ENCODE data around the gene POLR3B. TPM values are rescaled to one million over a fixed set of nuclear protein-coding genes. Genes with fewer than 3 reads are reported as not detected.

Gene POLR3B
- total RNA-seq, 1 donor from 2014 or later = 11.8 TPM

- H3K4me1 Mint-ChIP-seq (ENCODE audit: low read depth) = no peaks in the 10 kb centered on the region
- no peak for TF ChIP-seq CTCF (IDR thresholded peaks at IDR 0.05; ENCODE audit: unreplicated experiment)
- DNase-seq (ENCODE audit: low spot score, unreplicated experiment) = no peak
- H3K36me3 Mint-ChIP-seq (ENCODE audit: insufficient read depth) = peaks cover 26% of the 10 kb centered on the region
- H3K27ac Mint-ChIP-seq = no peak overlapping the region
- peaks cover 7% of the 10 kb centered on the region for H3K9me3 Mint-ChIP-seq (ENCODE audit: low read depth)
- no peaks in the 10 kb centered on the region for H3K27me3 Mint-ChIP-seq
- no peak overlapping the region for H3K4me3 Mint-ChIP-seq (ENCODE audit: low read depth)
Observed at GRCh38 chr12:106392759-106393158, 35.2 kb downstream of the POLR3B start.

- no peaks in the 10 kb centered on the region for H3K27me3 Mint-ChIP-seq
Observed at GRCh38 chr12:106409878-106410277, 52.3 kb downstream of the POLR3B start.

GRCh38 chr12:106412563-106412962 is 55.0 kb downstream of the POLR3B start:
- no peak overlapping the region for H3K27ac Mint-ChIP-seq
- H3K9me3 Mint-ChIP-seq (ENCODE audit: low read depth) = no peaks in the 10 kb centered on the region
- TF ChIP-seq CTCF (IDR thresholded peaks at IDR 0.05; ENCODE audit: unreplicated experiment) = no peak
- H3K36me3 Mint-ChIP-seq (ENCODE audit: insufficient read depth) = peaks cover 13% of the 10 kb centered on the region
- no peaks in the 10 kb centered on the region for H3K27me3 Mint-ChIP-seq
- H3K4me1 Mint-ChIP-seq (ENCODE audit: low read depth) = peaks cover 7% of the 10 kb centered on the region
- no peak for DNase-seq (ENCODE audit: low spot score, unreplicated experiment)
- H3K4me3 Mint-ChIP-seq (ENCODE audit: low read depth) = no peak overlapping the region

More at GRCh38 chr12:106409878-106410277, 52.3 kb downstream of the POLR3B start:
- Mint-ChIP-seq H3K36me3 (ENCODE audit: insufficient read depth) (peaks cover 9% of the 10 kb centered on the region), H3K9me3 (ENCODE audit: low read depth) (no peaks in the 10 kb centered on the region), H3K4me1 (ENCODE audit: low read depth) (peaks cover 7% of the 10 kb centered on the region), H3K27ac (no peak overlapping the region), H3K4me3 (ENCODE audit: low read depth) (no peak overlapping the region)
- TF ChIP-seq CTCF (IDR thresholded peaks at IDR 0.05; ENCODE audit: unreplicated experiment) = no peak
- DNase-seq (ENCODE audit: low spot score, unreplicated experiment) = no peak

- H3K9me3 Mint-ChIP-seq (ENCODE audit: low read depth) = no peaks in the 10 kb centered on the region
- no peak for DNase-seq (ENCODE audit: low spot score, unreplicated experiment)
- TF ChIP-seq CTCF (IDR thresholded peaks at IDR 0.05; ENCODE audit: unreplicated experiment) = no peak
- H3K36me3 Mint-ChIP-seq (ENCODE audit: insufficient read depth) = peaks cover 11% of the 10 kb centered on the region
- peaks cover 5% of the 10 kb centered on the region for H3K4me1 Mint-ChIP-seq (ENCODE audit: low read depth)
- H3K27me3 Mint-ChIP-seq = no peaks in the 10 kb centered on the region
- no peak overlapping the region for H3K27ac Mint-ChIP-seq
- no peak overlapping the region for H3K4me3 Mint-ChIP-seq (ENCODE audit: low read depth)
Observed at GRCh38 chr12:106415134-106415533, 57.6 kb downstream of the POLR3B start.

- Mint-ChIP-seq H3K4me1 (ENCODE audit: low read depth) (peaks cover 5% of the 10 kb centered on the region), H3K4me3 (ENCODE audit: low read depth) (no peak overlapping the region), H3K27ac (no peak overlapping the region), H3K27me3 (no peaks in the 10 kb centered on the region), H3K9me3 (ENCODE audit: low read depth) (no peaks in the 10 kb centered on the region), H3K36me3 (ENCODE audit: insufficient read depth) (peaks cover 9% of the 10 kb centered on the region)
- TF ChIP-seq CTCF (IDR thresholded peaks at IDR 0.05; ENCODE audit: unreplicated experiment) = no peak
- DNase-seq (ENCODE audit: low spot score, unreplicated experiment) = no peak
Observed at GRCh38 chr12:106416273-106416672, 58.7 kb downstream of the POLR3B start.
